Fibroblast of skin of left quadriceps (primary cell): ENCODE results near the gene NDOR1.
A peak's percentile ranks its signal among the peaks of the same experiment; 100 is the strongest.
"Not testable (repeated sequence)": the region's sequence is repeated elsewhere in the genome, so short reads cannot be mapped to it uniquely, and the experiment has no call there.

ENCODE experiments used
- DNase-seq, 2 experiments: peaks; one replicate each; pipeline ENCODE4 v3.0.0-alpha.2; 2013; ENCODE audit warnings: low read depth in 2 of 2

The NDOR1 gene

GRCh38 chr9:137231372-137232039 lies 26.0 kb downstream of the NDOR1 start:
- no peak for DNase-seq

- no peak for DNase-seq
These were observed 26.6 kb downstream of the NDOR1 start for GRCh38 chr9:137232101-137232500.

GRCh38 chr9:137232510-137232909 lies 27.0 kb downstream of the NDOR1 start:
- DNase-seq = no peak

- DNase-seq = no peak
These were observed 27.9 kb downstream of the NDOR1 start for GRCh38 chr9:137233143-137233980.

GRCh38 chr9:137234055-137234697 lies 28.7 kb downstream of the NDOR1 start:
- no peak for DNase-seq

GRCh38 chr9:137234758-137235423 lies 29.4 kb downstream of the NDOR1 start:
- DNase-seq = no peak

- DNase-seq = no peak
These were observed 30.1 kb downstream of the NDOR1 start for GRCh38 chr9:137235424-137236237.

- DNase-seq = peak; percentile 38 to 39
These were observed 30.9 kb downstream of the NDOR1 start for GRCh38 chr9:137236238-137236935.

- no peak for DNase-seq
These were observed 31.5 kb downstream of the NDOR1 start for GRCh38 chr9:137236936-137237421.

- DNase-seq = no peak
These were observed 32.5 kb downstream of the NDOR1 start for GRCh38 chr9:137237759-137238726.

- DNase-seq = not testable (repeated sequence)
These were observed 34.2 kb downstream of the NDOR1 start for GRCh38 chr9:137239541-137240200.

GRCh38 chr9:137240318-137240840 lies 34.9 kb downstream of the NDOR1 start:
- peak in 1 of 2 experiments; percentile 21 for DNase-seq

GRCh38 chr9:137240841-137241489 lies 35.5 kb downstream of the NDOR1 start, which contains the start of gene TUBB4B:
TUBB4B (plus strand) TSS chr9:137241287; CDS start chr9:137241361, 74 bp downstream.
- DNase-seq = peak; percentile 100

GRCh38 chr9:137241490-137242268 lies 36.2 kb downstream of the NDOR1 start:
- peak in 1 of 2 experiments; percentile 8 for DNase-seq

- DNase-seq = no peak
These were observed 37.0 kb downstream of the NDOR1 start for GRCh38 chr9:137242269-137243203.

GRCh38 chr9:137243266-137243625 lies 37.7 kb downstream of the NDOR1 start:
- not testable (repeated sequence) for DNase-seq
